Stimulated activated CD4-positive, alpha-beta T cell treated with anti-CD3 and anti-CD28 coated beads, Interleukin-12 subunit alpha, Interleukin-12 subunit beta, amount 100 ng/mL, for 24 hours (primary cell): ENCODE results near the gene WT1.

Source experiments
- DNase-seq, 2 experiments: peaks; one replicate each; pipeline ENCODE4 v3.0.0-alpha.2; 2020; ENCODE audit warnings: low read depth in 2 of 2

Gene WT1

GRCh38 chr11:32438346-32438865 is 3.1 kb upstream of the WT1 start:
- no peak for DNase-seq

DNA sequence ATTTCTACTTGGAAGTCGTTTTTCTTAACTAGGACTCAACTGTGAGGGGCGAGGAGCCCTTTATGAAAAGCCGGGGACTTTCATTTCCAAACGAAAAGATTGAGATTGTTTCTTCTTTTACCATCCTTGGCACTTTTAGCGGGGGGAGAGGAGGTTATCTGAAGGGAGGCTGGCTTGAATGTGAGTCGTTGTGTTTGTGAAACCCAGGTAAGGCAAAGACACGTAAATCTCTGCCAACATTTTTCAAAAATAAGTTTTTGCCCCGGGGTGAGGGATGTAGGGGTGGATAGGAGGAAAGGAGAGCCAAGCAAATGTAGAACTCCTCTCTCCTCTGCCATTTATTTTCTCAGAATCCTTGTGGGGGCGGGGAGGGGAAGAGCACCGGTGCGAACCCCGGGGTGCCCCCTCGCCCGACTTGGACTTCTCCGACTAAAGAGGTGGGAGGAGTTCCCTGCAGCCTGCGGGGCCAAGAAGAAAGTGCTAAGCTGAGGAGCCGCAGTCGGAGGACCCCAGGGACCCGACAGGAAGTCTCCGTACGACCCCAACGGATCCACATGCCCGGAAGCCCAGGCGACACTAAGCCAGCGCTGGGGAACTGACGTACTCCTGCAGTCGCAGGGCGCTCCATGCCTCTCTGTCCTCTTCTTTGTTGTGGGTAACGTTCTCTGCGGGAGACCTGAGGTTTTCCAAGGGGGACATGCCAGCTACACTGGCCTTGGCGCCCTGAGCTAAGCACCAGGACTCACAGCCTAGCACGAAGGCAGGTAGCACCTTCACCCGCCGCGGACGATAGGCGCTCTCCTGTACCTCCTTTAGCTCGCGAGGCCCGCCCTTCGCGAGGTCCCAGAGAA is 2.4 kb upstream of the WT1 start:
- DNase-seq = no peak

DNA sequence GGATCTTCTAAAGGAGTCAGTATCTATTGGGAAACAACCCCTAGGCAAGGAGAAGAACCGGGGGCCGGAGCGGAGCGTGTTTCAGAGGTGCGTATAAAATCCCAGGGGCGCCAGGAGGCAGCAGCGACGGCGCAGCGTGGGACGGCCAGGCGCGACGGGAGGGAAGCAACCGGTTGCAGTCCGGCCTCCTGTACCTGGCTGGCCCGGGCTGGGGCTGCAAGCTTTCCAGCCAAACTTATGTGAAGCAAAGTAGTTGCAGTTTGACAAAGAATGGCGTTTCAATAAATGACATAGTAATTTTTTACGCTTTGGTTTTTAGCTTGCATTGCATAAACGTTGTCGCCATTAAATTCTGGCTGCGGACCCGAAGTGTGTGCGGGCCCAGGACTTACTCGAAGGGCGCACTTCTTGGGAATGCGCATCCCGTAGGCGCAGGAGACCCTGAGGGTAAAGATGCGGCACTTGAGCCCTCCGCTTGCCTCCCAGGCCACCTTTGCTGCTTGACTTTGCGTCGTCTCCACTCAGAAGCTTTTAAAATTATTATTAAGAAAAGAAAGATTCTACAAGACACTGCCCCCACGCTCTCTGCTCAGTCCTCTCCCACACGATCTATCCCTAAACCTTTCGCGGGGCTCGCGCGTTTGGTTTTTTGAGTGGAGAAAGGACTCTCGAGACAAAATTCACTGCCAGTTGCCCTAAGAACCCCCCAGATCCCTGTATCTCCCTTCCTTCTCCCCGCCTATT is 1.6 kb upstream of the WT1 start:
- no peak for DNase-seq

GRCh38 chr11:32435942-32436750 is 807 bp upstream of the WT1 start:
- DNase-seq = no peak

DNA sequence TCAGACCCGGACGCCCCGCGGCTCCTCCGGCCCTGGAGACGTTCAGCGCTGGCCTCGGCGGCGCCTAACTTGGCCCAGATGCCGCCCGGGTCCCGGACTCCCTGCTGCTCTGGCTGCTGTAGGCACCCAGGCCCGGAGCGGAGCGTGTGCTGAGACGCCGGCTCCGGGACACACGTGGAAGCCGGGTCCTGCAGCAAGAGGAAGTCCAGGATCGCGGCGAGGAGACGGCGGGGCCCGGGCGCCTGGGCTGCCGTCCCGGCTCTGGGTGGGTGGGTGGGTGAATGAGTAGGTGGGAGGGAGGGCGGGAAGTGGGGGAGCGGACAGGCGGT is 223 bp downstream of the WT1 start:
- DNase-seq = no peak

GRCh38 chr11:32434356-32435151 is 785 bp downstream of the WT1 start:
- DNase-seq = no peak

DNA sequence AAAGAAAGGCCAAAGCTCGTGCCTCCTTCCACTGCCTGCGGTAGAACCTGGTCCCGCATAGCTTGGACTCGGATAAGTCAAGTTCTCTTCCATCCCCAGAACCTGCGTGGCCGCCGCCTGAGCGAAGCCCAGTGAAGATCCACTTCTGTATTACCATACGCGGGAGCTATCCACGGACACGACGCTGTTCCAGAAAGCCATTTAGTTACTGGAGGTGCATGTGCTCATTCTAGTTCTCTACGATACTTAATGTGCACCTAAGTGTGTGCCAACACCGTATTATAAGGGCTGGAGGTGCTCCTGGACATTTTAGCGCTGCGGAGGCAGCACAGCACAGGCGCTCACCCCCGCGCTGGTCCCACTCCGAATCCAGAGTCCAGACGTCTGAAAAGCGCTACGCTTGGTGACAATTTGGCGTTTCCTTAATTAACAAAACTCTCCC is 1.4 kb downstream of the WT1 start:
- no peak for DNase-seq

DNA sequence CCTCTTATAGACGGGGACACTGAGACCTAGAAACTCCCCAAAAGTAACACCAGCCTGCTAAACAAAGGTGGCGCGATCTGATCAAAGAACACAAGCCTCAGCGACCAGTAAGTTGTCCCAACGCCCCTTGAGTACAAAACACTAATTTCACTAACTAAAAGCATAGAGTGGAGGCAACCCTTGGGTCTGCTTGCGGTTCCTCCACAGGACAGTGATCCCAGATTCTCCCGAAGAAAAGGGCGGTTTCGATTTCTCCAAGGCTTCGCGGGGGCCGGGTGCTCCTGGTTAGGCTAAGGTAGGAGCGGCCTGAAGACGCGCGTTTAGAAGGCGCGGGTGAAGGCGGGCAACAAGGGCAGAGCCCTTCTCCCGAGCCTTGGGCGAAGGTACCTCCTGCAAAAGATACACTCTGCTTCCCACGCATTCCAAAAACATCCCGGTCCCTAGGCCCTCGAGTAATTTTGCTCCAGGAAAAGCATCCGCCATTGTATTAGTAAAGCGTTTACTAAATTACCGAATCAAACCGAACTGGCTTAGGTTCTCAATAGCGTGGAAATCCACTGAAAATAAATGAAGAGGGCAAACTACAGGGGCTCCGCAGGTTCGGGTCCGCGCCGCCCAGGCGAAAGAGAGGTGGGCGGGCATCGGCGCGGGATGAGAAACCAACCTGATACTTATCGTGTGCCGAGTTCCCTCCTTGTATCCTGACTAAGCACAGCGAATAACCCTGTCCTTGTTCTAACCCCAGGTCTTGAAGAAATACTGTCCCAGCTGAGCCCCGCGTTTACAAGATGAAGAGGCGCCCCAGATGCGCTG is 2.0 kb downstream of the WT1 start:
- no peak for DNase-seq

DNA sequence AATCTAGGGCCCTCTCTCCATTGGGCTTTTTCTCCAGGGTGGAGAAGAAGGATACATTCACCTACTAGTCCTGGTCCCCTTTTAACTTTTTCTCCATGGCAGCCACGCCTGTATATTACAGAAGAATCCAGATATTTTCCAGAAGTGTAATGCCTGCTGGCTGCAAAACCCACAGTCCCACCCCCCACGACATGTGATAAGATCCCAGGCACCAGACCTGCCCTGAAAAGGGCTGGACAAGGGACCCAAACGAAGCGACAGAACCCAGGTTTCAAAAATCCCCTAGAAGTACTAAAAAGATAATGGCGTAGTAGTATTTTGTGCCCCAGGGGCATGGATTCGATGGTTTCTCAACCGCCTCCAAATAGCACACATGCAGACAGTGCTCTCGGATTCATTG is 2.8 kb downstream of the WT1 start:
- DNase-seq = no peak

GRCh38 chr11:32430568-32431381 is 4.6 kb downstream of the WT1 start:
- no peak for DNase-seq

GRCh38 chr11:32429477-32429876 is 5.9 kb downstream of the WT1 start:
- no peak for DNase-seq

DNA sequence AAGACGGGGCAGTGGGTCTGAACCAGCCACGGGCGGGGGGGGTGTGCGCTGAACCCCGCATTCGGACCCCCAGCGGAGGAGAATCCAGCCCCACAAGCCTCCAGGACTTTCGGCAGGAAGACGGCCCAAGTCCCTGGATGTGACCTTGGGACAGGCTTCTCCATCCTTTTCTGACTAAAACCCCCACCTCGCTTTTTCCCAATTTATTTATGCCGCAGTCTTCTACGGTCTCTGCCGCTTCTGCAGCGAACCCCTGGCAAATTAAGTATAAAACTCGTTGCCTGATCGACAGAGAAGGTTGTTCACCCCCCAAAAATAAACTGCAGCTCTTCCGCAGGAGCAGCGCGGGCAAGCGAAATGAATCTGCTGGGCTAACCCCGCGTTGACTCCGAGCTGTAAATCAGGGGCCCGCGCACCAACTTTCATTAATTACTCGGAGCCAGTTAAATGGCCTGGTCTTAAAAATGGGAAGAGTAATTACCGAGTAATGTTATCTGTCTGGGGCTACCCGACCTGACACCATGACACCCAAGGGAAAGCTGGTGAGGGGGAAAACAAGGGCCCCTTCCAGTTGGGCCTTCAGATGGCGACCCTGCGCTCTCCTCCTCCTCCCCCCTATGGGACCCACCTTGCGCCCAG is 6.6 kb downstream of the WT1 start:
- no peak for DNase-seq

GRCh38 chr11:32427935-32428664 is 7.2 kb downstream of the WT1 start:
- no peak for DNase-seq

DNA sequence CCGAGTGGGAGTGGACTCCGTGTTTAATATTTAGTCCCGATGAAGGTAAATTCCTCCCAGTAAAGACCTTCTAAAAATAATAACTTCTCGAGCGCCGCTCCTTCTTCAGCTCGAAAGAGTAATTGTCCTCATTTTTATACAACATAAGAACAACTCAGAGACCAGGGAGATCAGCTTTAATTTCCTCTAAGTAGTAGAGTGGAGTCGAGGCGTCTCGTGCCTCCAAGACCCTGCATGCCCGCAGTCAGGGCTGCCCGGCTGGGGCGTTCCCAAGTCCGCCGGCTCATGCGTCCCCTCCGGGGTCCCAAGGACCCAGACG is 7.8 kb downstream of the WT1 start:
- DNase-seq = no peak

- no peak for DNase-seq
These were observed 8.3 kb downstream of the WT1 start for GRCh38 chr11:32426819-32427615.

- no peak for DNase-seq
These were observed 9.1 kb downstream of the WT1 start for GRCh38 chr11:32426192-32426591.

DNA sequence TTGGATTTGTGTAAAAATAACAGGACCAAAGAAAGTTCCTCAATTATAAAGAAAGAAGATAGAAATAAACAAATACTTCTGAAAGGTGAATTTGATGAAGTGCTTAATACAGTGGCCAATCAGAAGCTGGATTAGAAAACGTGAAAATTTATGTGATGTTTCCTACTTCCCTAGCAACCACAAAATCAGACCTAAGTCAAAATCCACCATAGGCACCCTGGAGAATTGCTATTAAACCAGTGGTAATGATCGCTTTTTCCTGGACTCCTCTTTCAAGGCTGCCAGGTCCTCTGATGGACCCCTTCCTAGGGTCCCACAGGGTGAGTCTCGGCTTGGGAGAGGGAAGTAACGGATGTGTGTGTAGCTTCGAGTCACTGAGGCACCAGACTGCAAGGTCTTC is 9.6 kb downstream of the WT1 start:
- no peak for DNase-seq

DNA sequence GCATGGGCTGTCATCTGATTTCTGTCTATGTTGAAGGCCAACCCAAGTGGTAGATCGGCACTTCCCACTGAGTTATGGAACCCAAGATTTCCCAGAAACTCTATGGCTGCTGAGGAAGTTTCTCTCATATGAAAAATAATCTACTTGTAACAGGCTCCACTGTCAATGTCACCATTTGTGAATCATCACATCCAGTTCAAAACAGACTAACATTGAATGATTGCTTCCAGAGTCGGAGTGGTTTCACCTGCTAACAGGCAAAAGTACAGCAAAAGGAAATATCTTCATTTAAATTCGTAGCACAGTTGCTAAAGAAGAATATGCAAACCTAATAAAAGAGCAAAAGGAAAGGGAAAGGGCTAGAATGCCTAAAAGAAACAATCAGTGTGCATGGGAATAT is 12.8 kb downstream of the WT1 start:
- no peak for DNase-seq
